ENCODE measurements around the gene CX3CL1.
"Not testable (repeated sequence)": the region's sequence is repeated elsewhere in the genome, so short reads cannot be mapped to it uniquely, and the experiment has no call there.

Gene CX3CL1

GRCh38 chr16:57372372-57373116, at the start of gene CX3CL1:
Gene CX3CL1, plus strand, starts transcription at chr16:57372490. Its CDS starts 79 bp downstream, at chr16:57372569.
- DNase-seq, result peak; percentile 42 to 79

DNA sequence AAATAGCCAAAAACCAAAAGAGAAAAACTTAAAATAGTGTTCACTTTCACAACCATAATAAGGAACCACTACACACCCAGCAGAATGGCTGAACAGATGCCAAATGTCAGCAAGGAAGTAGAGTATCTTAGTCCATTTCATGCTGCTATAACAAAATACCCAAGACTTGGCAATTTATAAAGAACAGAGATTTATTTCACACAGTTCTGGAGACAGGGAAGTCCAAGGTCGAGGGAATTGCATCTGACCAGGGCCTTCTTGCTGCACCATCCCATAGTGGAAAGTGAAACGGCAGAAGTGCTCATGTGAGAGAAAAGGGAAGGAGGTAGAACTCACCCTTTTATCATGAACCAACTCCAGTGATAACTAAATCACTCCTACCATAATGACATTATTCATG, 47.5 kb upstream of the CX3CL1 start:
- no peak for DNase-seq

DNA sequence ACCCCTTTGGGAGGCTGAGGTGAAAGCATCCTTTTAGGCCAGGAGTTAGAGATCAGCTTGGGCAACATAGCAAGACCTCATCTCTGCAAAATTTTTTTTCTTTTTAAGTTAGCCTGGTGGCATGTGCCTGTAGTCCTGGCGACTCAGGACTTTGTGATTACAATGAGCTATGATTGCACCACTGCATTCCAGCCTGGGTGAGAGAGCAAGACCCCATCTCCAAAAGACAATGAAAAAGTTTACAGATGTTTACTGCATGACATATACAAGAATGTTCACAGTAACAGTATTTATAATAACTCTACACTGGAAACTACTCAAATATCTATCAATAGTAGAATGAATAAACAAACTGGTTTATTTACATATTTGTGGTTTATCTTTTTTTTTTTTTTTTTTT, 46.8 kb upstream of the CX3CL1 start:
- DNase-seq, result no peak

GRCh38 chr16:57329718-57330327, 42.5 kb upstream of the CX3CL1 start:
- no peak for DNase-seq

DNA sequence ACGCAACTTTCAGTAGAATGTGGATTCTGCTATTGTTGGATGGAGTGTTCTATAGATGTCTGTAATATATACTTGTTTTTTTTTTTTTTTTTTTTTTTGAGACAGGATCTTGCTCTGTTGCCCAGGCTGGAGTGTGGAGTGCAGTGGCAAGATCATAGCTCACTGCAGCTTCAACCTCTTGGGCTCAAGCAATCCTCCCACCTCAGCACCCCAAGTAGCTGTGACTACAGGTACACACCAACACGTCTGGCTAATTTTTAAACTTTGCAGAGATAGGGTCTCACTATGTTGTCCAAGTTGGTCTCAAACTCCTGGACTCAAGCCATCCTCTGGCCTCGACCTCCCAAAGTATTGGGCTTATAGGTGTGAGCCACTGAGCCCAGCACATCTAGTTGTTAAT, 40.9 kb upstream of the CX3CL1 start:
- no peak for DNase-seq

DNA sequence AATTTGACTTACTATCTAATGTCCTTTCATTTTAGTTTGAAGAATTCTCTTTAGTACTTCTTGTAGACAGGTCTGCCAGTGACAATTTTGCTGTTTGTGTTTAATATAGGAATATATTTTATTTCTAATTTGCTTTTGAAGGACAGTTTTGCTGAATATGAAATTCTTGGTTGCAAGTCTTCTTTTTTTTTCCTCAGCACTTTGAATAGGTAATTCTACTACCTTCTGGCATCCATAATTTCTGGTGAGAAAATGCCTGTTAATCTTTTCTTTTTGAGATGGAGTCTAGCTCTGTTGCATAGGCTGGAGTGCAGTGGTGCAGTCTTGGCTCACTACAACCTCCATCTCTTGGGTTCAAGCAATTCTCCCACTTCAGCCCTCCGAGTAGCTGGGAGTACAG, 38.9 kb upstream of the CX3CL1 start:
- no peak for DNase-seq

GRCh38 chr16:57335366-57335765, 36.9 kb upstream of the CX3CL1 start:
- DNase-seq, result no peak

DNA sequence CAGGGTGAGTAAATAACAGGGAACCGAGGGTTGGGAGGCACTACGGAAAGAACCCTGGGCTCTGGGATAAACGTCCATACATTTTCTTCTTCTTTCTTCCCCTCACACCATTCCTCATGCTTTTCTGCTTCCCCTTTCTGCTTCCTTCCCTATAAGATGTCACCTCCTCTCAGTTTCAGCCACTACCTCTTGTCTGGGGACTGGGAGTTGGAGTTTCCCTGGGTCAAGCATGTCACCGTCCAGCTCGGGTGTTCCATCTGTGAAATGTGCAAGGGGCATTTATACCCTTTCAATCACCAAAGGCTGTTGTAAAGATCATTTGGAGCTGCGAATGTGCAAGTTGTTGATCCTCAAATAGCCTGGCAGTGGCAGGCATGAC, 31.2 kb upstream of the CX3CL1 start:
- DNase-seq, result no peak

- DNase-seq, result peak in 1 of 2 experiments; percentile 4
These were observed 30.6 kb upstream of the CX3CL1 start for GRCh38 chr16:57341441-57342303.

- DNase-seq, result not testable (repeated sequence)
These were observed 29.7 kb upstream of the CX3CL1 start for GRCh38 chr16:57342606-57343005.

DNA sequence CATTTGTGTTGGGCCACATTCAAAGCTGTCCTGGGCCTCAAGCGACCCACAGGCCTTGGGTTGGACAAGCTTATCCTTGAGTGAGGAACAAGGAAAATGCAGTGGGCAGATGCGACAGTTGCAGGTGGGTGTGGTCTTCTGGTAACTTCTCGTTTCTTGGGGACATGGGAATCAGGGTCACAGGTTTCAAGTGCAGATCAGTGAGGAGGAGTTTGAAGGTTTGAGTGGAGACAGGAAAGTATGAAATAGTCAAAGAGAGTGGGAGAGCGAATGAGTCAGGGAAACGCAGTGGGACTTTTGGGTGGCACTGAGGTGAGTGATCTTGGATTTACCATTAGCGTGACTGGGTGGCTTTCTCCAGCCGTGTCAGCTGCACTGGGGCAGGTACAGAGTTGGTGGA, 29.1 kb upstream of the CX3CL1 start:
- no peak for DNase-seq

DNA sequence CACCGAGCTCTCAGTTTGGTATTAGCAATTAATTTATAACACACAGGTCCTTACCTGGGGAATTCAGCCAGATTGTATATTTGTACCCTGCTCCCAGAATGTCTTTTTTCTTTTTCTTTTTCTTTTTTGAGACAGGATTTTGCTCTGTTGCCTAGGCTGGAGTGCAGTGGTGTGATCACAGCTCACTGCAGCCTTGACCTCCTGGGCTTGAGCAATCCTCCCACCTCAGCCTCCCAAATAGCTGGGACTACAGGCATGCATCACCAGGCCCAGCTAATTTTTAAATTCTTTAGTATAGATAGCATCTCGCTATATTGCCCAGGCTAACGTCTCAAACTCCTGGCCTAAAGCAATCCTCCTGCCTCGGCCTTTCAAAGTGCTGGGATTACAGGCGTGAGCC, 28.2 kb upstream of the CX3CL1 start:
- DNase-seq, result not testable (repeated sequence)

DNA sequence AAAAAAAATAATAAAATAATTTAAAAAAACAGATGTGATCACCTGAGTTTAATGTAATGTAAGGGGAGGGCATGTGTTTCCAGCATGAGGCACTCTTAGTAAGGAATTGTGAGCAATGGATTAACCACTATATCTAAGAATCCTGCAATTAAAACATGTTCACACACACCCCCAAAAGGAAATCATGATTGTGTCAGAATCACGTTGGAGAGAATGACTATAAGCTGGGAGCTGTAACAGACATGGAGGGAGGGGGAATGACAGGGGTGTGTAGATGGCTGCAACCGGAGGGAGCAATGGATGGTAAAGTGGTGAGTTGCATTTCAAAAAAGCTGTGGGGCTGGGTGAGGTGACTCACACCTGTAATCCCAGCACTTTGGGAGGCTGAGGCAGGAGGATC, 27.3 kb upstream of the CX3CL1 start:
- no peak for DNase-seq

DNA sequence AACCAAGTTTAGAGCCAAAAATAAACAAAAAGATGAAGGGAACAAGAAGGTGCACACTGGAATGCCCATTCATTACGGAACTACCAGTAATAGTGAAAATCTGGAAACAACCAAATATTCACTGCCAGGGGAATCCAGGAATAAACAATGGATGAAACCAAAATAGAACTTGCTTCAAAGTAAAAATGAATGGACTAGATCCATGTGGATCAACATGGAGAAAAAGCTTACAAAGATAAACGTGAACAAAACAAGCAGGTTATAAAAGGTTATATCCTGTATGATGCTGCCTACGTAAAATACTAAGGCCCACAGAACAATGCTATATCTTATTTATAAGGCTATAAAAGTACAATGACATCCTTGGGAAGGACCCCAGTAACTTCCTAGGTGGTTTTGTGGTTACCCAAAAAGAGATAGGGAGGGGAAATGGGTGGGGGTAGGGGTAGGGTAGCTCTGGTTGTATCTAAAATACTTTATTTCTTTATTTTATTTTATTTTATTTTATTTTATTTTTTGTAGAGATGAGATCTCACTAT, 26.6 kb upstream of the CX3CL1 start:
- no peak for DNase-seq

- DNase-seq, result peak; percentile 42 to 64
These were observed 24.4 kb upstream of the CX3CL1 start for GRCh38 chr16:57347858-57348257.

- DNase-seq, result no peak
These were observed 24.0 kb upstream of the CX3CL1 start for GRCh38 chr16:57348327-57348726.

DNA sequence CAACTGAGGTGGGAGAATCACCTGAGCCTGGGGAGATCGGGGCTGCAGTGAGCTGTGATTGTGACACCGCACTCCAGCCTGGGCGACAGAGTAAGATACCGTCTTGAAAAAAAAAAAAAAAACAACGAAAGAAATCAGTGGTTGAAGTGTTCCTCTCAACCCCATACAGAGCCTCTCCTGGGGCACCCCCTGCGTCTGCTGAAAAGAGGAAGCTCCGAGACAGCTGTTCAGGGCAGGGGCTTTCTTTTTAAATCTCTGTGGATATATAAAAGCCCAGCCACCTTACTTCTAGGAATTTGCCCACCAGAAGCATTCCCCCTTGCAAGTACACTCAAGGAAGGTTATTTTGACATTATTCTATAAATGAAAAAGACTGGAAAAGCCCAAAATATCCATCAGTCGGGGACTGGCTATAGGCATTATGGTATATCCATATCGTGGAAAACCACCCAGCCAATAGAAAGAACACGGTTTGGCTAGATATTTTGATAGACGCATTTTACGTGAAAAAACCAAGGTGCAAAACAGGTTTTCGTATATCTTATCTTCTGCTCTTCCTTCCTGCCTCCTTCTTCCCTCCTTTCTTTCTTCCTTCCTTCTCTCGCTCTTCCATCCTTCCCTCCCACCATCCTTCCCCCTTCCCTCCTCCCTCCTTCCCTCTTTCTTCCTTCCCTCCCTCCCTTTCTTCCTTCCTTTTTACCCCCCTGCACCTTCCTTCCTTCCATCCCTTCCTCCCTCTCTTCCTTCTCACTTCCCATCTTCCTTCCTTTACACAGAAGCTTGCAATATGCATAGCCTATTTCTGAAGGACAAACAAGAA, 22.9 kb upstream of the CX3CL1 start:
- peak in 1 of 2 experiments; percentile 11 for DNase-seq

DNA sequence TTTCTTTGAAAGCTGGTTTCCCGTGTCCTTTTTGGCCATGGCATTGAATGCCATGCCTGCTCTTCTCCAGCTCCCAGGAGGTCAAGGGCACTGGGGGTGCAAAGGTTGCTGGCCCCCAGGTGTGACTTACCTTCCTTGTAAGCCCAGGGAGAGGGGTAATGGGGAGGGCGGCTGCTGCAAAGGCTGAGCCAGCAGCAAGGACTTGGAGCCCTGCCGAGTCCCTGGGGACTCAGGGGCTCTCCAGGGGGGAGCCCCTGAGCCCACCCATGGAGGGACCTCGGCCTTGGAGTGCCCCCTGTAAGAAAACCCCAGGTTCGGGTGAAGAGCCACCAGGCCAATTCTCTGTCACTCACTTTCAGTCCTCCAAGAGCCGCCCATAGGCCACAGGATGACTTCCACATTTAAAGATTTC, 19.6 kb upstream of the CX3CL1 start:
- DNase-seq, result no peak

- no peak for DNase-seq
These were observed 18.0 kb upstream of the CX3CL1 start for GRCh38 chr16:57354311-57354710.

GRCh38 chr16:57355898-57356414, 16.3 kb upstream of the CX3CL1 start:
- DNase-seq, result no peak

GRCh38 chr16:57356547-57356946, 15.7 kb upstream of the CX3CL1 start:
- DNase-seq, result no peak

Data from NCI-H524 (cell line).